ENCODE measurements around the gene RBM19.

The RBM19 gene

GRCh38 chr12:113853491-113853890, 112.6 kb downstream of the RBM19 start:
- no peak for DNase-seq (ENCODE audit: low spot score)

- no peak for DNase-seq (ENCODE audit: low spot score)
Observed at GRCh38 chr12:113852695-113853490, 113.2 kb downstream of the RBM19 start.

GRCh38 chr12:113852264-113852663, 113.9 kb downstream of the RBM19 start:
- no peak for DNase-seq (ENCODE audit: low spot score)

GRCh38 chr12:113850309-113851056, 115.6 kb downstream of the RBM19 start:
- DNase-seq (ENCODE audit: low spot score): no peak

GRCh38 chr12:113847856-113848255, 118.3 kb downstream of the RBM19 start:
- DNase-seq (ENCODE audit: low spot score): no peak

- DNase-seq (ENCODE audit: low spot score): no peak
Observed at GRCh38 chr12:113846883-113847755, 119.0 kb downstream of the RBM19 start.

- no peak for DNase-seq (ENCODE audit: low spot score)
Observed at GRCh38 chr12:113845900-113846674, 120.0 kb downstream of the RBM19 start.

GRCh38 chr12:113844495-113845210, 121.5 kb downstream of the RBM19 start:
- no peak for DNase-seq (ENCODE audit: low spot score)

GRCh38 chr12:113842699-113843098, 123.4 kb downstream of the RBM19 start:
- DNase-seq (ENCODE audit: low spot score): no peak

GRCh38 chr12:113841786-113842185, 124.3 kb downstream of the RBM19 start:
- DNase-seq (ENCODE audit: low spot score): no peak

GRCh38 chr12:113840401-113841042, 125.6 kb downstream of the RBM19 start:
- DNase-seq (ENCODE audit: low spot score): no peak

GRCh38 chr12:113838896-113839295, 127.2 kb downstream of the RBM19 start:
- no peak for DNase-seq (ENCODE audit: low spot score)

GRCh38 chr12:113837528-113838296, 128.4 kb downstream of the RBM19 start:
- DNase-seq (ENCODE audit: low spot score): peak; percentile 50

- DNase-seq (ENCODE audit: low spot score): no peak
Observed at GRCh38 chr12:113837084-113837483, 129.0 kb downstream of the RBM19 start.

GRCh38 chr12:113835896-113836295, 130.2 kb downstream of the RBM19 start:
- DNase-seq (ENCODE audit: low spot score): no peak

- DNase-seq (ENCODE audit: low spot score): no peak
Observed at GRCh38 chr12:113835433-113835832, 130.7 kb downstream of the RBM19 start.

GRCh38 chr12:113833422-113833821, 132.7 kb downstream of the RBM19 start:
- no peak for DNase-seq (ENCODE audit: low spot score)

GRCh38 chr12:113831476-113831875, 134.6 kb downstream of the RBM19 start:
- DNase-seq (ENCODE audit: low spot score): no peak

- no peak for DNase-seq (ENCODE audit: low spot score)
Observed at GRCh38 chr12:113831016-113831415, 135.1 kb downstream of the RBM19 start.

- DNase-seq (ENCODE audit: low spot score): no peak
Observed at GRCh38 chr12:113829212-113829611, 136.9 kb downstream of the RBM19 start.

Data from HuH-7 (cell line).